NAMALWA (cell line): ENCODE measurements around the gene IFT122.

ENCODE experiments used
- DNase-seq: peaks from one replicate; pipeline ENCODE4 v3.0.0-alpha.2; 2015; ENCODE audit warnings: low spot score

IFT122 gene

GRCh38 chr3:129519449-129519848, 79.4 kb downstream of the IFT122 start:
- DNase-seq = no peak

- DNase-seq = no peak
Measured at GRCh38 chr3:129519896-129520715, 80.1 kb downstream of the IFT122 start.

GRCh38 chr3:129520960-129521359, 80.9 kb downstream of the IFT122 start:
- no peak for DNase-seq

- no peak for DNase-seq
Measured at GRCh38 chr3:129521611-129522010, 81.6 kb downstream of the IFT122 start.

GRCh38 chr3:129522953-129523352, 82.9 kb downstream of the IFT122 start:
- no peak for DNase-seq

GRCh38 chr3:129524081-129524480, 84.1 kb downstream of the IFT122 start:
- no peak for DNase-seq

- DNase-seq = no peak
Measured at GRCh38 chr3:129525341-129525968, 85.4 kb downstream of the IFT122 start.

GRCh38 chr3:129526121-129526900, 86.3 kb downstream of the IFT122 start:
- DNase-seq = peak; percentile 75

GRCh38 chr3:129527262-129527661, 87.2 kb downstream of the IFT122 start:
- no peak for DNase-seq

- no peak for DNase-seq
Measured at GRCh38 chr3:129528589-129529100, 88.6 kb downstream of the IFT122 start, which contains the start of gene RHO. Gene RHO, plus strand, starts transcription at chr3:129528639. Its CDS starts 95 bp downstream, at chr3:129528734.

- no peak for DNase-seq
Measured at GRCh38 chr3:129529436-129530210, 89.6 kb downstream of the IFT122 start.

- no peak for DNase-seq
Measured at GRCh38 chr3:129530251-129530791, 90.3 kb downstream of the IFT122 start.

- no peak for DNase-seq
Measured at GRCh38 chr3:129530821-129531220, 90.8 kb downstream of the IFT122 start.

GRCh38 chr3:129531699-129532098, 91.7 kb downstream of the IFT122 start:
- no peak for DNase-seq

GRCh38 chr3:129532261-129532660, 92.2 kb downstream of the IFT122 start:
- no peak for DNase-seq

GRCh38 chr3:129533406-129533805, 93.4 kb downstream of the IFT122 start:
- DNase-seq = no peak

- no peak for DNase-seq
Measured at GRCh38 chr3:129534428-129535027, 94.5 kb downstream of the IFT122 start.

GRCh38 chr3:129535075-129535474, 95.1 kb downstream of the IFT122 start:
- no peak for DNase-seq

- DNase-seq = no peak
Measured at GRCh38 chr3:129536374-129536667, 96.3 kb downstream of the IFT122 start.

- DNase-seq = no peak
Measured at GRCh38 chr3:129536804-129537203, 96.8 kb downstream of the IFT122 start.

GRCh38 chr3:129539206-129539605, 99.2 kb downstream of the IFT122 start:
- no peak for DNase-seq
